Measurements from ENCODE around the gene B4GAT1. TPM values are rescaled to one million over a fixed set of nuclear protein-coding genes. Genes with fewer than 3 reads are reported as not detected.
"Not testable (repeated sequence)": the region's sequence is repeated elsewhere in the genome, so short reads cannot be mapped to it uniquely, and the experiment has no call there.

The B4GAT1 gene
- total RNA-seq (3.5 TPM), polyA plus RNA-seq (10 to 100 TPM in 3 of 4 donors, 1 to 10 TPM in 1; 8.4 to 15.1 (median 12.3) TPM)

- H3K27me3 ChIP-seq (ENCODE audit: control insufficient read depth, insufficient read depth, low read length), result no peaks in the 10 kb centered on the region
- H3K4me3 ChIP-seq (ENCODE audit: low read depth, low read length), result peak within 1 kb of the TSS; percentile 90
- Mint-ChIP-seq H3K27ac (peak within 1 kb of the TSS; percentile 97 to 98 (median 98)), H3K9me3 (peaks cover 0 to 3% (median 0%) of the 10 kb centered on the region in 7 donors), H3K36me3 (peaks cover 15% of the 10 kb centered on the region), H3K4me3 (peak within 1 kb of the TSS; percentile 97 to 100 (median 98)), H3K4me1 (peaks cover 28 to 65% (median 35%) of the 10 kb centered on the region in 4 donors), H3K27me3 (peaks cover 6% of the 10 kb centered on the region)
- H3K27ac ChIP-seq (ENCODE audit: insufficient read depth, low read length, poor library complexity, severe bottlenecking), result peak within 1 kb of the TSS; percentile 85
- ATAC-seq (ENCODE audit: low read depth in 2 of 2) (peak; percentile 35 to 42), DNase-seq (peak; percentile 67 to 89 (median 84))
- no peaks in the 10 kb centered on the region for H3K9me3 ChIP-seq (ENCODE audit: control insufficient read depth in 2 of 2, low read length in 2 of 2)
- no peaks in the 10 kb centered on the region for H3K36me3 ChIP-seq (ENCODE audit: control insufficient read depth, insufficient read depth, low read length)
- peaks cover 41% of the 10 kb centered on the region for H3K4me1 ChIP-seq (ENCODE audit: control insufficient read depth, insufficient read depth, low read length, poor library complexity, severe bottlenecking)
Observed at GRCh38 chr11:66347425-66348276, at the start of gene B4GAT1. Gene B4GAT1 (minus strand): TSS chr11:66347629. CDS start chr11:66347545, 84 bp downstream.

GRCh38 chr11:66393954-66394353 lies 46.5 kb upstream of the B4GAT1 start:
- no peaks in the 10 kb centered on the region for H3K4me1 ChIP-seq (ENCODE audit: control insufficient read depth, insufficient read depth, low read length, poor library complexity, severe bottlenecking)
- Mint-ChIP-seq H3K27ac (no peak overlapping the region), H3K4me3 (no peak overlapping the region), H3K4me1 (peaks cover 0 to 4% (median 0%) of the 10 kb centered on the region in 4 donors), H3K9me3 (no peaks in the 10 kb centered on the region), H3K27me3 (peaks cover 11% of the 10 kb centered on the region), H3K36me3 (no peaks in the 10 kb centered on the region)
- DNase-seq (no peak), ATAC-seq (ENCODE audit: low read depth in 2 of 2) (no peak)
- H3K36me3 ChIP-seq (ENCODE audit: control insufficient read depth, insufficient read depth, low read length), result no peaks in the 10 kb centered on the region
- no peak overlapping the region for H3K4me3 ChIP-seq (ENCODE audit: low read depth, low read length)
- H3K27me3 ChIP-seq (ENCODE audit: control insufficient read depth, insufficient read depth, low read length), result peaks cover 3% of the 10 kb centered on the region
- H3K27ac ChIP-seq (ENCODE audit: insufficient read depth, low read length, poor library complexity, severe bottlenecking), result no peak overlapping the region
- H3K9me3 ChIP-seq (ENCODE audit: control insufficient read depth in 2 of 2, low read length in 2 of 2), result no peaks in the 10 kb centered on the region

GRCh38 chr11:66391322-66391721 lies 43.9 kb upstream of the B4GAT1 start:
- Mint-ChIP-seq H3K4me1 (peaks cover 2 to 7% (median 3%) of the 10 kb centered on the region in 4 donors), H3K36me3 (no peaks in the 10 kb centered on the region), H3K27ac (no peak overlapping the region), H3K4me3 (no peak overlapping the region), H3K9me3 (no peaks in the 10 kb centered on the region), H3K27me3 (peaks cover 16% of the 10 kb centered on the region)
- H3K4me3 ChIP-seq (ENCODE audit: low read depth, low read length), result no peak overlapping the region
- H3K9me3 ChIP-seq (ENCODE audit: control insufficient read depth in 2 of 2, low read length in 2 of 2), result no peaks in the 10 kb centered on the region
- DNase-seq (no peak), ATAC-seq (ENCODE audit: low read depth in 2 of 2) (no peak)
- H3K27ac ChIP-seq (ENCODE audit: insufficient read depth, low read length, poor library complexity, severe bottlenecking), result no peak overlapping the region
- H3K36me3 ChIP-seq (ENCODE audit: control insufficient read depth, insufficient read depth, low read length), result no peaks in the 10 kb centered on the region
- peaks cover 3% of the 10 kb centered on the region for H3K27me3 ChIP-seq (ENCODE audit: control insufficient read depth, insufficient read depth, low read length)
- peaks cover 1% of the 10 kb centered on the region for H3K4me1 ChIP-seq (ENCODE audit: control insufficient read depth, insufficient read depth, low read length, poor library complexity, severe bottlenecking)

DNA sequence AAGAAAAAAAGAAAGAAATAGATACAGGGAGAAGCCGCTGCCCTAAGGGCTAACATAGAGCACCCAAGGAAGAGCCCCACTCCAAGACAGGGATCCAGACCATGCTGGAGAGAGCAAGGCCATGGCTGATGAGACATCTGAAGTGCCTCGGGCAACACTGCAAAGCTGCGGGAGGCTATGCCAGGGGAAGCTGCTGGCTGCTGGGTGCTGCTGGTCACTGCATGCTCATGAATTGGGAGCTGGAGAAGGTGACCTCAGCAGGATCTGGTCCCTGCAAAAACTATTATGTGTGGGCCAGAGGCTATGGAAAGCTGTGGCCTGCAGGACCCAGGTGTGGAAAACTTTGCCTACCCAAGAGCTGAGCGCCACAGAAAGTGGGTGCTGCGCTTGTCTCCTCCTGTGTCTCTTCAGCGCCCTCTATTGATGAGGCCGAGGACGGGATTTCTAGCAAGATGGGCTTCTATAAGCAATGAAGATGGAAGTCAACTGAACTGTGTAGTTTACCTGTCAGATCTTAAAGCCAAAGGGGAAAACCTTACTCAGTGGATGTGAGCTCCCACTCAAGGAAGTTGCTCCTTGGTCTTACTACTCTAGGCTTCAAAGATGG lies 41.5 kb upstream of the B4GAT1 start:
- Mint-ChIP-seq H3K4me1 (peaks cover 6 to 11% (median 7%) of the 10 kb centered on the region in 4 donors), H3K27ac (no peak overlapping the region), H3K9me3 (no peaks in the 10 kb centered on the region), H3K4me3 (no peak overlapping the region), H3K27me3 (peaks cover 12% of the 10 kb centered on the region), H3K36me3 (no peaks in the 10 kb centered on the region)
- peak; percentile 46 to 87 (median 69) for DNase-seq
- peak; percentile 57 to 64 for ATAC-seq (ENCODE audit: low read depth in 2 of 2)
- Histone ChIP-seq H3K27ac (ENCODE audit: insufficient read depth, low read length, poor library complexity, severe bottlenecking) (no peak overlapping the region), H3K4me1 (ENCODE audit: control insufficient read depth, insufficient read depth, low read length, poor library complexity, severe bottlenecking) (peaks cover 5% of the 10 kb centered on the region), H3K4me3 (ENCODE audit: low read depth, low read length) (no peak overlapping the region), H3K9me3 (ENCODE audit: control insufficient read depth in 2 of 2, low read length in 2 of 2) (no peaks in the 10 kb centered on the region), H3K36me3 (ENCODE audit: control insufficient read depth, insufficient read depth, low read length) (no peaks in the 10 kb centered on the region), H3K27me3 (ENCODE audit: control insufficient read depth, insufficient read depth, low read length) (no peaks in the 10 kb centered on the region)

GRCh38 chr11:66386171-66387069 lies 39.0 kb upstream of the B4GAT1 start:
- Mint-ChIP-seq H3K4me1 (peaks cover 6 to 11% (median 7%) of the 10 kb centered on the region in 4 donors), H3K9me3 (no peaks in the 10 kb centered on the region), H3K27ac (peak overlapping the region in 1 of 3 donors; percentile 10), H3K4me3 (peak overlapping the region in 2 of 4 donors; percentile 7 to 24), H3K27me3 (peaks cover 10% of the 10 kb centered on the region), H3K36me3 (no peaks in the 10 kb centered on the region)
- H3K9me3 ChIP-seq (ENCODE audit: control insufficient read depth in 2 of 2, low read length in 2 of 2), result no peaks in the 10 kb centered on the region
- H3K27me3 ChIP-seq (ENCODE audit: control insufficient read depth, insufficient read depth, low read length), result no peaks in the 10 kb centered on the region
- H3K27ac ChIP-seq (ENCODE audit: insufficient read depth, low read length, poor library complexity, severe bottlenecking), result no peak overlapping the region
- ATAC-seq (ENCODE audit: low read depth in 2 of 2) (peak; percentile 50 to 74), DNase-seq (peak; percentile 66 to 81 (median 77))
- peak overlapping the region; percentile 31 for H3K4me3 ChIP-seq (ENCODE audit: low read depth, low read length)
- H3K4me1 ChIP-seq (ENCODE audit: control insufficient read depth, insufficient read depth, low read length, poor library complexity, severe bottlenecking), result peaks cover 5% of the 10 kb centered on the region
- H3K36me3 ChIP-seq (ENCODE audit: control insufficient read depth, insufficient read depth, low read length), result no peaks in the 10 kb centered on the region

DNA sequence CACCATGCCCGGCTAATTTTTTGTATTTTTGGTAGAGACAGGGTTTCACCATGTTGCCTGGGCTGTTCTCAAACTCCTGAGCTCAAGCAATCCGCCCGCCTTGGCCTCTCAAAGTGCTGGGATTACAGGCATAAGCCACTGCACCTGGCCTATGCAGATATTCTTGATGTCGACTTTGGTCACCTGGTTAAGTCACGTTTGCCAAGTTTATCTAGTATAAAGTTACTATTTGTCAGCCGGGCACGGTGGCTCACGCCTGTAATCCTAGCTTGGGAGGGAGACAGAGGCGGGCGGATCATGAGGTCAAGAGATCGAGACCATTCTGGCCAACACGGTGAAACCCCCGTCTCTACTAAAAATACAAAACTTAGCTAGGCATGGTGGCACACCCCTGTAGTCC lies 36.9 kb upstream of the B4GAT1 start:
- H3K27ac ChIP-seq (ENCODE audit: insufficient read depth, low read length, poor library complexity, severe bottlenecking); H3K9me3 ChIP-seq (ENCODE audit: control insufficient read depth in 2 of 2, low read length in 2 of 2); H3K36me3 ChIP-seq (ENCODE audit: control insufficient read depth, insufficient read depth, low read length); H3K27me3 ChIP-seq (ENCODE audit: control insufficient read depth, insufficient read depth, low read length); H3K27ac Mint-ChIP-seq; H3K4me3 Mint-ChIP-seq; ATAC-seq (ENCODE audit: low read depth in 2 of 2); H3K4me3 ChIP-seq (ENCODE audit: low read depth, low read length); H3K4me1 ChIP-seq (ENCODE audit: control insufficient read depth, insufficient read depth, low read length, poor library complexity, severe bottlenecking); H3K36me3 Mint-ChIP-seq; H3K9me3 Mint-ChIP-seq; DNase-seq: not testable (repeated sequence)
- Mint-ChIP-seq H3K27me3 (peaks cover 10% of the 10 kb centered on the region), H3K4me1 (peaks cover 6 to 11% (median 7%) of the 10 kb centered on the region in 4 donors)

- not testable (repeated sequence) for H3K4me3 Mint-ChIP-seq; H3K9me3 Mint-ChIP-seq; ATAC-seq (ENCODE audit: low read depth in 2 of 2); H3K36me3 ChIP-seq (ENCODE audit: control insufficient read depth, insufficient read depth, low read length); H3K27me3 Mint-ChIP-seq; H3K27ac ChIP-seq (ENCODE audit: insufficient read depth, low read length, poor library complexity, severe bottlenecking); H3K27ac Mint-ChIP-seq; H3K4me1 Mint-ChIP-seq; H3K27me3 ChIP-seq (ENCODE audit: control insufficient read depth, insufficient read depth, low read length); H3K4me3 ChIP-seq (ENCODE audit: low read depth, low read length); H3K36me3 Mint-ChIP-seq; DNase-seq; H3K4me1 ChIP-seq (ENCODE audit: control insufficient read depth, insufficient read depth, low read length, poor library complexity, severe bottlenecking); H3K9me3 ChIP-seq (ENCODE audit: control insufficient read depth in 2 of 2, low read length in 2 of 2)
Observed at GRCh38 chr11:66380264-66380663, 32.8 kb upstream of the B4GAT1 start.

Data from CD4-positive, CD25-positive, alpha-beta regulatory T cell (primary cell).